Astrocyte (in vitro differentiated cells and primary cell): ENCODE measurements around the gene SSUH2. TPM values are rescaled to one million over a fixed set of nuclear protein-coding genes. Genes with fewer than 3 reads are reported as not detected.
A peak's percentile ranks its signal among the peaks of the same experiment; 100 is the strongest.

Experiments
- DNase-seq: peaks from one replicate; pipeline ENCODE4 v3.0.0-alpha.2; 2010; ENCODE audit warnings: low read depth
- FAIRE-seq: peaks from 2 replicates; lab custom pipeline; 2011; peaks lifted over from hg19 to GRCh38; lab: Jason Lieb, UNC
- H2AFZ ChIP-seq: 2 replicates; pipeline ENCODE4 v1.6.0; 2012; ENCODE audit warnings: low read depth, low read length, inconsistent platforms
- H3K27ac ChIP-seq: 2 replicates; pipeline ENCODE4 v1.5.1; 2011; ENCODE audit warnings: low read depth, low read length, inconsistent platforms
- H3K27me3 ChIP-seq: 2 replicates; pipeline ENCODE4 v1.6.0; 2011; ENCODE audit warnings: low read length, inconsistent platforms; ENCODE audit not compliant: insufficient read depth
- H3K36me3 ChIP-seq: 2 replicates; pipeline ENCODE4 v1.5.1; 2011; ENCODE audit warnings: low read length, inconsistent platforms; ENCODE audit not compliant: insufficient read depth
- H3K4me1 ChIP-seq: 2 replicates; pipeline ENCODE4 v1.5.1; 2011; ENCODE audit warnings: low read length, inconsistent platforms; ENCODE audit not compliant: insufficient read depth
- H3K4me2 ChIP-seq: 2 replicates; pipeline ENCODE4 v1.6.0; 2012; ENCODE audit warnings: low read length, inconsistent platforms
- H3K4me3 ChIP-seq: 2 replicates; pipeline ENCODE4 v1.5.1; 2011; ENCODE audit warnings: low read depth, mild to moderate bottlenecking, low read length, inconsistent platforms; ENCODE audit not compliant: insufficient read depth
- H3K79me2 ChIP-seq: 2 replicates; pipeline ENCODE4 v1.6.0; 2012; ENCODE audit warnings: mild to moderate bottlenecking, low read length, inconsistent platforms; ENCODE audit not compliant: insufficient read depth
- H3K9ac ChIP-seq: 2 replicates; pipeline ENCODE4 v1.6.0; 2012; ENCODE audit warnings: mild to moderate bottlenecking, low read length, inconsistent platforms
- H3K9me3 ChIP-seq: 2 replicates; pipeline ENCODE4 v1.5.1; 2012; ENCODE audit warnings: low read depth, mild to moderate bottlenecking, low read length, inconsistent platforms; ENCODE audit not compliant: insufficient read depth
- H4K20me1 ChIP-seq: 2 replicates; pipeline ENCODE4 v1.6.0; 2012; ENCODE audit warnings: low read length, inconsistent platforms; ENCODE audit not compliant: insufficient read depth
- H3K27ac Mint-ChIP-seq: one replicate; pipeline ENCODE4 v1.8.0; 2021; ENCODE audit warnings: mild to moderate bottlenecking, mixed read lengths; ENCODE audit not compliant: unreplicated experiment
- H3K27me3 Mint-ChIP-seq: one replicate; pipeline ENCODE4 v1.8.0; 2021; ENCODE audit warnings: low read depth, mixed read lengths; ENCODE audit not compliant: unreplicated experiment
- H3K36me3 Mint-ChIP-seq: one replicate; pipeline ENCODE4 v1.8.0; 2021; ENCODE audit warnings: low read depth, mixed read lengths; ENCODE audit not compliant: unreplicated experiment
- H3K4me1 Mint-ChIP-seq: one replicate; pipeline ENCODE4 v1.8.0; 2021; ENCODE audit warnings: low read depth, mixed read lengths; ENCODE audit not compliant: unreplicated experiment
- H3K4me3 Mint-ChIP-seq: one replicate; pipeline ENCODE4 v1.8.0; 2021; ENCODE audit warnings: mild to moderate bottlenecking, moderate library complexity, mixed read lengths; ENCODE audit not compliant: unreplicated experiment
- H3K9me3 Mint-ChIP-seq: one replicate; pipeline ENCODE4 v1.8.0; 2021; ENCODE audit warnings: mild to moderate bottlenecking, mixed read lengths; ENCODE audit not compliant: unreplicated experiment
- CTCF ChIP-seq: IDR thresholded peaks from 2 replicates; pipeline ENCODE4 v1.5.1; 2011; ENCODE audit warnings: low read depth, mild to moderate bottlenecking, inconsistent platforms, low read length, moderate library complexity; ENCODE audit not compliant: insufficient read depth
- EZH2 ChIP-seq: IDR thresholded peaks from 2 replicates; pipeline ENCODE4 v1.6.1; 2012; ENCODE audit warnings: mild to moderate bottlenecking, low read length, inconsistent platforms; ENCODE audit not compliant: insufficient read depth
- total RNA-seq: library from RNA; stranded (reverse); gene quantifications from 2 replicates; pipeline ENCODE4 v1.2.1, GENCODE V29; 2021

The SSUH2 gene
- total RNA-seq, 1 donor from 2014 or later = not detected

- Histone ChIP-seq H3K9ac (no peak overlapping the region), H3K4me3 (no peak overlapping the region), H3K79me2 (no peaks in the 10 kb centered on the region), H4K20me1 (no peaks in the 10 kb centered on the region), H3K27ac (no peak overlapping the region), H3K9me3 (no peaks in the 10 kb centered on the region), H2AFZ (no peak overlapping the region), H3K4me2 (no peak overlapping the region), H3K4me1 (no peaks in the 10 kb centered on the region), H3K36me3 (no peaks in the 10 kb centered on the region), H3K27me3 (no peaks in the 10 kb centered on the region)
- DNase-seq = no peak
- Mint-ChIP-seq H3K27ac (no peak overlapping the region), H3K4me1 (no peaks in the 10 kb centered on the region), H3K9me3 (no peaks in the 10 kb centered on the region), H3K36me3 (no peaks in the 10 kb centered on the region), H3K27me3 (no peaks in the 10 kb centered on the region), H3K4me3 (no peak overlapping the region)
- no peak for FAIRE-seq
- TF ChIP-seq CTCF (no peak), EZH2 (no peak)
Observed at GRCh38 chr3:8599146-8599545, 45.5 kb downstream of the SSUH2 start.

- no peak for FAIRE-seq
- Histone ChIP-seq H4K20me1 (no peaks in the 10 kb centered on the region), H2AFZ (no peak overlapping the region), H3K9me3 (no peaks in the 10 kb centered on the region), H3K4me1 (no peaks in the 10 kb centered on the region), H3K27ac (no peak overlapping the region), H3K27me3 (no peaks in the 10 kb centered on the region), H3K79me2 (no peaks in the 10 kb centered on the region), H3K9ac (no peak overlapping the region), H3K4me3 (no peak overlapping the region), H3K4me2 (no peak overlapping the region), H3K36me3 (no peaks in the 10 kb centered on the region)
- peaks cover 7% of the 10 kb centered on the region for H3K4me1 Mint-ChIP-seq
- TF ChIP-seq EZH2 (no peak), CTCF (no peak)
- DNase-seq = peak; percentile 46
- H3K36me3 Mint-ChIP-seq = no peaks in the 10 kb centered on the region
- no peaks in the 10 kb centered on the region for H3K27me3 Mint-ChIP-seq
- H3K27ac Mint-ChIP-seq = no peak overlapping the region
- no peaks in the 10 kb centered on the region for H3K9me3 Mint-ChIP-seq
- no peak overlapping the region for H3K4me3 Mint-ChIP-seq
Observed at GRCh38 chr3:8597219-8597853, 47.3 kb downstream of the SSUH2 start.

- Histone ChIP-seq H4K20me1 (no peaks in the 10 kb centered on the region), H3K27me3 (no peaks in the 10 kb centered on the region), H3K4me1 (no peaks in the 10 kb centered on the region), H3K4me3 (no peak overlapping the region), H3K36me3 (no peaks in the 10 kb centered on the region), H3K4me2 (no peak overlapping the region), H3K9me3 (no peaks in the 10 kb centered on the region), H3K9ac (no peak overlapping the region), H3K79me2 (no peaks in the 10 kb centered on the region), H3K27ac (no peak overlapping the region), H2AFZ (no peak overlapping the region)
- TF ChIP-seq CTCF (no peak), EZH2 (no peak)
- Mint-ChIP-seq H3K27me3 (no peaks in the 10 kb centered on the region), H3K4me3 (no peak overlapping the region), H3K27ac (no peak overlapping the region), H3K9me3 (no peaks in the 10 kb centered on the region), H3K4me1 (peaks cover 7% of the 10 kb centered on the region), H3K36me3 (no peaks in the 10 kb centered on the region)
- DNase-seq (no peak), FAIRE-seq (no peak)
Observed at GRCh38 chr3:8596321-8597218, 48.0 kb downstream of the SSUH2 start.
